PC-9 (cell line): ENCODE data around the gene CRYBG1. TPM values are rescaled to one million over a fixed set of nuclear protein-coding genes. Genes with fewer than 3 reads are reported as not detected.

Source experiments
- BruUV-seq: library from RNA; stranded (reverse); fragments of 400-500 nt; replicated peaks from 2 replicates; lab custom pipeline; 2021; lab: Mats Ljungman, UMichigan
- CTCF ChIA-PET: fragments of 300-600 bp; sonication (Branson Sonifier 250); formaldehyde crosslinking; loops from one replicate; lab custom pipeline; 2022; ENCODE audit warnings: antibody characterized with exemption; lab: Charles Lee
- POLR2A ChIA-PET: fragments of 300-600 bp; sonication (Branson Sonifier 250); formaldehyde crosslinking; loops from one replicate; lab custom pipeline; 2022; ENCODE audit warnings: antibody characterized with exemption; ENCODE audit not compliant: unreplicated experiment; lab: Charles Lee
- DNase-seq, 2 experiments: peaks; one replicate each; pipeline versions ENCODE4 v3.0.0 to v3.0.0-alpha.2; 2015 to 2022; ENCODE audit warnings: mixed read lengths in 1 of 2
- H2AFZ ChIP-seq: fragments of 200-600 bp; sonication (generic); 2 replicates; pipeline ENCODE4 v1.8.1; 2017; ENCODE audit warnings: antibody characterized with exemption
- H3F3A ChIP-seq: fragments of 200-600 bp; sonication (generic); 2 replicates; pipeline ENCODE4 v1.8.1; 2017; ENCODE audit warnings: antibody characterized with exemption, mild to moderate bottlenecking, low read depth; ENCODE audit not compliant: insufficient read depth
- H3K27ac ChIP-seq: fragments of 200-600 bp; sonication (generic); 2 replicates; pipeline ENCODE4 v1.6.1; 2016; ENCODE audit warnings: mixed run types
- H3K27me3 ChIP-seq: fragments of 200-600 bp; sonication (generic); 2 replicates; pipeline ENCODE4 v1.6.1; 2016; ENCODE audit warnings: low read depth, mixed run types; ENCODE audit not compliant: insufficient read depth
- H3K36me3 ChIP-seq: fragments of 200-600 bp; sonication (generic); 2 replicates; pipeline ENCODE4 v1.6.1; 2016; ENCODE audit warnings: low read depth, mixed run types
- H3K4me1 ChIP-seq: fragments of 200-600 bp; sonication (generic); replicated peaks from 2 replicates; pipeline ENCODE4 v1.6.1; 2016; ENCODE audit warnings: mixed run types; ENCODE audit not compliant: insufficient read depth
- H3K4me2 ChIP-seq: fragments of 200-600 bp; sonication (generic); 2 replicates; pipeline ENCODE4 v1.6.1; 2017; ENCODE audit warnings: mixed run types
- H3K4me3 ChIP-seq: fragments of 200-600 bp; sonication (generic); 2 replicates; pipeline ENCODE4 v1.6.1; 2016; ENCODE audit warnings: mixed run types
- H3K79me2 ChIP-seq: fragments of 200-600 bp; sonication (generic); 2 replicates; pipeline ENCODE4 v1.6.1; 2017; ENCODE audit warnings: low read depth, mixed run types
- H3K9me2 ChIP-seq: fragments of 200-600 bp; sonication (generic); 2 replicates; pipeline ENCODE4 v1.8.1; 2017; ENCODE audit warnings: mild to moderate bottlenecking; ENCODE audit not compliant: insufficient read depth
- H3K9me3 ChIP-seq: fragments of 200-600 bp; sonication (generic); 2 replicates; pipeline ENCODE4 v1.8.1; 2016; ENCODE audit warnings: low read depth; ENCODE audit not compliant: insufficient read depth
- H4K20me1 ChIP-seq: fragments of 200-600 bp; sonication (generic); 2 replicates; pipeline ENCODE4 v1.8.1; 2017; ENCODE audit not compliant: insufficient read depth
- EZH2 ChIP-seq: fragments of 200-600 bp; sonication (generic); IDR thresholded peaks from 2 replicates; pipeline ENCODE4 v1.8.0; 2017; ENCODE audit warnings: antibody characterized with exemption, low read depth
- intact Hi-C: fragments of 100-400 bp; cut with micrococcal nuclease; formaldehyde crosslinking; loops from one replicate; pipeline ENCODE4 v1.10.0; 2022; ENCODE audit not compliant: unreplicated experiment
- total RNA-seq: library from RNA; stranded (reverse); gene quantifications from 2 replicates; pipeline ENCODE4 v1.2.3, GENCODE V29; 2021
- TF ChIP-seq, protein P1 (sequence below): fragments of 200-600 bp; sonication (generic); conservative IDR thresholded peaks from 2 replicates; pipeline ENCODE4 v1.6.1; 2017; ENCODE audit warnings: mixed run types, antibody characterized with exemption, mild to moderate bottlenecking, moderate library complexity

CRYBG1 gene
- total RNA-seq, 1 experiment from 2014 or later: 49.3 TPM

DNA sequence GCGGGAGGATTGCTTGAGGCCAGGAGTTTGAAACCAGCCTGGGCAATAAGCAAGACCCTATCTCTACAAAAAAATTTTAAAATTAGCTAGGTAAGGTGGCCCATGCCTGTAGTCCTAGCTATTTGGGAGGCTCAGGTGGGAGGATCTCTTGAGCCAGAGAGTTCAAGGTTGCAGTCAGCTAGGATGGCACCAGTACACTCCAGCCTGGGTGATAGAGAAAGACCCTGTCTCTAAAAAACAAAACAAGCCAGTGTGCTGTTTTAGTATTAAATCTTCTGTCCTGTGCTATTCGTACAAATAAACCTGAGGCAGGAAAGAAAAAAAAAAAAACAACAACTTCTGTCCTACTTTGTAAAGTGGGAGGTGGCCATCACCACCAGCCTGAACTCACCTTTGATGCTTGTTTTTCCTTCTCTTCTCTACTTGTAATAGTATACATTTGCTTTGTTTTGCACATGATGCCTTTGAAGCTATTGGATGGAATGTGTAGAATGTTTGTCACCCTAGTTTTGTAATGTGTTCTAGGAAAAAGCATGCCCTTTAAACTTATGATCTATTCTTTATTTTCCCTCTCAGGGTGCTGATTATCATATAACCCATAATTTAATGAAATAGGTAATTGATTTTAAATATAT, 102.5 kb downstream of the CRYBG1 start:
- intact Hi-C loops: no loop called here
- Histone ChIP-seq H3K4me3 (no peak overlapping the region), H3K27ac (no peak overlapping the region), H3K4me1 (no peaks in the 10 kb centered on the region), H3K4me2 (no peak overlapping the region), H2AFZ (no peak overlapping the region), H3F3A (no peaks in the 10 kb centered on the region), H3K9me3 (no peaks in the 10 kb centered on the region), H3K9me2 (no peaks in the 10 kb centered on the region), H4K20me1 (no peaks in the 10 kb centered on the region), H3K27me3 (no peaks in the 10 kb centered on the region), H3K36me3 (no peaks in the 10 kb centered on the region), H3K79me2 (no peaks in the 10 kb centered on the region)
- no peak for TF ChIP-seq EZH2
- TF ChIP-seq, protein P1, sequence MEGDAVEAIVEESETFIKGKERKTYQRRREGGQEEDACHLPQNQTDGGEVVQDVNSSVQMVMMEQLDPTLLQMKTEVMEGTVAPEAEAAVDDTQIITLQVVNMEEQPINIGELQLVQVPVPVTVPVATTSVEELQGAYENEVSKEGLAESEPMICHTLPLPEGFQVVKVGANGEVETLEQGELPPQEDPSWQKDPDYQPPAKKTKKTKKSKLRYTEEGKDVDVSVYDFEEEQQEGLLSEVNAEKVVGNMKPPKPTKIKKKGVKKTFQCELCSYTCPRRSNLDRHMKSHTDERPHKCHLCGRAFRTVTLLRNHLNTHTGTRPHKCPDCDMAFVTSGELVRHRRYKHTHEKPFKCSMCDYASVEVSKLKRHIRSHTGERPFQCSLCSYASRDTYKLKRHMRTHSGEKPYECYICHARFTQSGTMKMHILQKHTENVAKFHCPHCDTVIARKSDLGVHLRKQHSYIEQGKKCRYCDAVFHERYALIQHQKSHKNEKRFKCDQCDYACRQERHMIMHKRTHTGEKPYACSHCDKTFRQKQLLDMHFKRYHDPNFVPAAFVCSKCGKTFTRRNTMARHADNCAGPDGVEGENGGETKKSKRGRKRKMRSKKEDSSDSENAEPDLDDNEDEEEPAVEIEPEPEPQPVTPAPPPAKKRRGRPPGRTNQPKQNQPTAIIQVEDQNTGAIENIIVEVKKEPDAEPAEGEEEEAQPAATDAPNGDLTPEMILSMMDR: no peak
- DNase-seq: no peak
- CTCF ChIA-PET: no interaction called here
- no TSS peak for BruUV-seq
- POLR2A ChIA-PET: no interaction called here

DNA sequence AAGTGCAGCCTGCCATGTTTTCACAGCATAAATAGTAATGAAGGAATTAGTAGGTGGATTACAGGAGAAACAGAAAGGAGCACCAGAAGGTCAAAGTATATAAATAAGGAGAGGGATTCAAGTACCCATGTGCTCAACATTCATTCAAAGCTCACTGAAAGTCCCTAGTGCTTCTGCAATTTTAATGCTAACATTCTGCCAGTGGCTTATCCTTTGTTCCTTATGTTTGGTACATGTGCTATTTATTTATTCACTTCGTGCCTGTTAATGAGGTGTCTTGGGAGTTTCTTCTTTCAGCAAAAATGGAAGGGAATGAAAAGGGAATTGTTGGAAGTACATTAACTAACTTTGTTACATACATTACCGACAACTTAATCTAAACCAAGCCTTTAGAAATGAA, 105.7 kb downstream of the CRYBG1 start:
- Histone ChIP-seq H3K9me2 (no peaks in the 10 kb centered on the region), H3K4me2 (no peak overlapping the region), H3K4me3 (no peak overlapping the region), H3K27me3 (no peaks in the 10 kb centered on the region), H3K36me3 (no peaks in the 10 kb centered on the region), H4K20me1 (no peaks in the 10 kb centered on the region), H3K27ac (no peak overlapping the region), H3K79me2 (no peaks in the 10 kb centered on the region), H3F3A (no peaks in the 10 kb centered on the region), H2AFZ (no peak overlapping the region), H3K9me3 (no peaks in the 10 kb centered on the region), H3K4me1 (peaks cover 11% of the 10 kb centered on the region; the same call in 1 of the 2 replicates)
- ChIA-PET CTCF (no interaction called here), POLR2A (no interaction called here)
- no peak for DNase-seq
- BruUV-seq: no TSS peak
- intact Hi-C loops: no loop called here
- TF ChIP-seq EZH2: no peak
- TF ChIP-seq, protein P1: no peak

DNA sequence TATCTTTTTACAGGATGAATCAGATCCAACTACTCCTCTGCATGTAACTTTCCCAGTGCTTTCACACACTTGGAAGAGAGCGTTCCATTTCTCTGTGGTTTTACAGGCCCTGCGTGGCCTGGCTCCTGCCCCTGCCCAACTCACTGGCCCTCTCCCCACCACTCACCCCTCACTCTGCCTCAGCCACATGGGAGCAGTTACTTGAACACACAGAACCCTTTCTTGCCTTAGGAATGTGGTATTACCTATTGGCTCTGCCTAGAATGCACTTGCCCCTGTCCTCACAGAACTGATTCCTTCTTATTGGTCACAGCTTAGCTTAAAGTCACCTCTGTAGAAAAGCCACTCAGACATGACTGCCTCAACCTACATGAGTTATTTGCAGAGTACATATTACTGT, 108.4 kb downstream of the CRYBG1 start:
- no peak for TF ChIP-seq EZH2
- TF ChIP-seq, protein P1: no peak
- no peak overlapping the region for H2AFZ ChIP-seq
- intact Hi-C loops: no loop called here
- ChIA-PET CTCF (no interaction called here), POLR2A (no interaction called here)
- no peaks in the 10 kb centered on the region for H3K79me2 ChIP-seq
- H3K27ac ChIP-seq: no peak overlapping the region
- H3K9me3 ChIP-seq: peaks cover 5% of the 10 kb centered on the region; the same call in 1 of the 2 replicates
- H3K4me1 ChIP-seq: peaks cover 20% of the 10 kb centered on the region
- H3K36me3 ChIP-seq: no peaks in the 10 kb centered on the region
- no peaks in the 10 kb centered on the region for H4K20me1 ChIP-seq
- no peaks in the 10 kb centered on the region; the same call in 1 of the 2 replicates for H3F3A ChIP-seq
- H3K4me2 ChIP-seq: no peak overlapping the region
- no peak for DNase-seq
- H3K9me2 ChIP-seq: no peaks in the 10 kb centered on the region
- no TSS peak for BruUV-seq
- H3K27me3 ChIP-seq: no peaks in the 10 kb centered on the region
- no peak overlapping the region for H3K4me3 ChIP-seq
